GM18520 (cell line): ENCODE data around the gene EIF1B.

Experiments used
- ATAC-seq: cut with Tn5 transposase; IDR thresholded peaks from one replicate; pipeline ENCODE4 v1.9.1; 2021; ENCODE audit not compliant: unreplicated experiment

The EIF1B gene

DNA sequence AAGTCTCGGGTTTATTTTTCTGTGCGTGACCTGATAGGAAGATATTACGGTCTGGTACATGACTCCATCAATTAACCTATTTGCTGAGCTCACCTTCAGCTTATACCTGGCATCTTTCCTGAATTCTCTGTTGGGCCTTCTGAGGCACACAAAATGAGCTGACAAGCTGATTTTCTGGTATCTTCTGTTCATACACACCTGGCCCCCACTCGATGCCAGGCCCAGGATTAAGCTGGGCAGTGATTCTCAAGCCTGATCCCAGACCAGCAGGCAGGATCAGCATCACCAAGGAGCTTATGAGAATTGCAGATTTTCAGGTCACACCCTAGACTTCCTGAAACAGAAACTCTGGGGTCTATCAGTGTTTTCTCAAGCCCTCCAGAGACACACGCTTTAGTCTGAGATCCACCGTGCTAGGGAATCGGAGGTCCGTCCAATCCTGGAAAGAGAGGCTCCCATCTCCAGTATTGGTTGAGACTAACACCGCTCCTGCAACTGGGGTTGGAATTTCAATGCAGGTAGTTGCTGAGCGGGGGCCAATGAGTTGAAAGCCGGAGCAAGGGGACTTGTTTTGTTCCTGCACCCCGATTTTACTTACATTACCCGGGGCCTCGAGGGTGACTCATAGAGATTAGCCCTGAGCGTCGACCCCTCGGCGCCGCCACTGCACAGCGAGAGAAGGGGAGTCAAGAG, 636 bp upstream of the EIF1B start:
- ATAC-seq = no peak

GRCh38 chr3:40309925-40310695, 603 bp downstream of the EIF1B start:
- no peak for ATAC-seq

DNA sequence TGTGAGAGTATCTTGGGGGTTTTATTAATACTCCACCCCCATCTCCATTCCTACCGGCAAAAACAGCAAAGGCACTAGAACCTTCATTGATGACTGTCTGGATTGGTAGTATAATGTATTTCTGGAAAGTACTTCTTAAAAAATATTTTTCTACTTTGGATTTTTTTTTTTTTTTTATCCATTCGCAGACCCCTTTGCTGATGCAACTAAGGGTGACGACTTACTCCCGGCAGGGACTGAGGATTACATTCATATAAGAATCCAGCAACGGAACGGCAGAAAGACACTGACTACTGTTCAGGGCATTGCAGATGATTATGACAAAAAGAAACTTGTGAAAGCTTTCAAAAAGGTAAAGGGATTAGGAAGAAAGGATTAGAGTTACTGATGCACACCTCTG, 1.2 kb downstream of the EIF1B start:
- ATAC-seq = no peak

DNA sequence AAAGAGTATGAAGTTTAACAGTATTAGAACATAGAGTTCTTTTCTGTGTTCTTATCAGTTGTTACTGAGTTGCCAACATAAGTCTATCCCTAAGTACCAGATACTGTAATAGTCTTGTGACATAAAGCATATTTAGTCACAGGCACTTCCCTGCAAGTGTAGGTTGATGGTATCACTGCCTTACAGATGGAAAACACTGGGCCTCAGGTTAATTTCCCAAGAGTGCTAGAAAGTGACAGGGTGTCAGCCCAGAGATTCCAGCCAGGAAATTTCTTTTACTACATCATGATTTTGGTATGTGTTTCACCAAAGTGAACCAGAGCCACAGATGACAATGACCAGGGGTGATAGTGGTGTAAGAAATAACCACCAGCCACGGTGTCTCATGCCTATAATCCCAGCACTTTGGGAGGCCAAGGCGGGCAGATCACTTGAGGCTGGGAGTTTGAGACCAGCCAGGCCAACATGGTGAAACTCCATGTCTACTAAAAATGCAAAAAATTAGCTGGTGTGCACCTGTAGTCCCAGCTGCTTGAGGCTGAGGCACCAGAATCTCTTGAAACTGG, 3.2 kb downstream of the EIF1B start:
- no peak for ATAC-seq

- no peak for ATAC-seq
Observed at GRCh38 chr3:40313975-40314860, 4.7 kb downstream of the EIF1B start.

DNA sequence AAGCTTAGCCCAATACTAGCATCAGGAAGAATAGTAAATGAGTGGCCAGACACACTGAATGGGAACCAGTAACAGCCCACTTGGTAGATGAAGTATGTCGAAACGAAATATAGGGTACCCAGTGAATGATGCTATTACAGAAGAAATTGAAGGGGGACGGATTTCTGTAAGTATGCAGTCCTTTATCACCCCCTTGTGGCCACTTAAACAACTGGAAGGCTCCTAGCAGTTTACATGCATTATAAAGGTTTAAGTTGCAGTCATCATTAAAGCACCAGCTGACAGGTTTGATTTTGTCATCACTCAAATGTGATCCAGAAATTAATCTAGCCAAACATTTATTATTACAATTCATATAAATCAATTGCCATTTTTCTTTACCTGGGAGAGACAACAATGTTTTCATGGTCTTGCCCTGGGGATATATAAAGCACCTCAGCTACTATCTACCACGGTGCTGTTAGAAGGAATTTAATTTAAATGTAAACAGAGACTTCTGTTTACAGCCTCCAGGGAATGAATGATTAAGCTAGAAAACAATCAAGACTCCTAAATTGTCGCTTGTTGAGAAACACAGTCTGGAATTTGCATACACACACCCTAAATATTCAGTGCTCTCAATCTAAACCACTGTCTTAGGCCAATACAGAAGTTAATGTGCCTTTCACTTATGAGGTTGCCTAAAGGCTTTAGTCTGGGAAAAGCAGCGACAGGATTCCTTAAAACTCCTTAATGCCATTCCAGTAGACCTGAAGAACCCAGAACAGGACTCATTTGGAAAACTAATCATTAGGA, 7.8 kb downstream of the EIF1B start:
- no peak for ATAC-seq

DNA sequence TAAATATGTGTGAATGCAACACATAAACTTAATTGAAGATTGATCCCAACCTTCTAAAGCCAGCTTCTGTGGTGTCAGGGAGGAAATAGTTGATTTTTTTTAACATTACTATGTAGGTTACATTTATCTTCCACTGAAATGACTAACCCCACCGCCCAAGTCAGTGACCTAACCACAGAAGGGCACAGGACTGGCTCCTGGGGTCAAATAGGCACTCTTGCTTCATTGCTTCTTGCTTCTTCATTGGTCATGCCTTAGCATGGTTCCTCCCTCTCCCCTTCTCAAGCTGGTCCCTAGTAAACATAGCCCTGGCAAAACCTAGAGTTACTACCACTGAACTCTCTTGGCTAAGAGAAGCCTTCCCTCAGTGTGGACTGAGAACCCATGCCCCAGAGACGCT, 12.3 kb downstream of the EIF1B start:
- ATAC-seq = no peak

GRCh38 chr3:40323946-40324345, 14.4 kb downstream of the EIF1B start:
- ATAC-seq = no peak

GRCh38 chr3:40324621-40325020, 15.1 kb downstream of the EIF1B start:
- no peak for ATAC-seq

DNA sequence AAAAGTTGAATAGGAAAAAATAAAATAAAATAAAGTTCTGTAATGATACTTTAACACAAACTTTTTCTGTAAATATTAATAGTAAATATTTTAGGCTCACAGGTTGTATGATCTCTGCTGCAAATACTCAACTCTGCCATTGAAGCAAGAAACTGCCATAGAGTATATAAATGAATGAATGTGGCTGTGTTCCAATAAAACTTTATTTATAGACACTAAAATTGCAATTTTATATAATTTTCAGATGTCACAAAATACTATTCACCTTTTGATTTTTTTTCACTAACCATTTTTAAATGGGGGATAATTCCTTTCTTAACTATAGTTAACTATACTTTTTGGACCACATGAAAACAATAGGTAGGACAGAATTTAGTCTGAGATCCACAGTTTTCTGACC, 16.0 kb downstream of the EIF1B start:
- ATAC-seq = no peak

GRCh38 chr3:40328374-40328773, 18.9 kb downstream of the EIF1B start:
- no peak for ATAC-seq

DNA sequence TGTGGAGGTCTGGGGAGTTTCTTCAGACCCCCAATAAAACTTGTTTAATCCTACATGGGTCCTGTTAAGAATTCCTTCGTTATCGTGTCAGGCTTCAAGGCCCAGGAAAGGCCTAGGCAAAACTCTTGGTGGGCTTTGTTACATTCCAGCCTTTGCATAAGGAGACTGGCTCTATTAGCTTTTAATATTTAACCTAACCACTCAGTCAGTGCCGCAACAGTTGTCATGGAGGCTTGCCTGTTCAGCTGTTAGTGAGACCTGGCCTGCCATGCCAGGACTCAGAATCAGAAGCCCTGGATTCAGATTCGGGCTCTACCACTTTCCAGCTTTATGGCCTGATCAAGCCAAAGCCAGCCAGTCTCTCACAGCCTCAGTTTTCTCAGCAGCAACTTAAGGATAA, 19.6 kb downstream of the EIF1B start:
- ATAC-seq = no peak

DNA sequence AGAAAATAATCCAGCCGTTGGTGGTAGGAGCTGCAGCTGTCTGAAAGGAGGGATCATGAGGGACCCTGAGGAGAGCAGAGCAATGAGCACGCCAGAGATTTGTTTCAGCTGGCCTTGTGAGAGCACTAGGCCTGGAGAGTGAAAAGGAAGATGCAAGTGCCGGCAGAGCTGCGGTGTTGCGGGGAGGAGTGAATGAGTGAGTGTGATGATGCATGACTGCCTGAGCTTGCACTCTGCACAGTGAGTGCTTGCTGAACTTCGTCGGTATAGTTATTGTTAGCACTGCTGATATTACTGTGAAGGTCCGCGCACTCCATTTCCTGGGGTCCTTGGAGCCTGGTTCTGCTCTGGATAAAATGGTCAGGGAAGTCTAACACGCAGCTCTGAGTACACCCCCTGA, 23.2 kb downstream of the EIF1B start:
- ATAC-seq = no peak

- ATAC-seq = no peak
Observed at GRCh38 chr3:40333416-40333815, 23.9 kb downstream of the EIF1B start.

DNA sequence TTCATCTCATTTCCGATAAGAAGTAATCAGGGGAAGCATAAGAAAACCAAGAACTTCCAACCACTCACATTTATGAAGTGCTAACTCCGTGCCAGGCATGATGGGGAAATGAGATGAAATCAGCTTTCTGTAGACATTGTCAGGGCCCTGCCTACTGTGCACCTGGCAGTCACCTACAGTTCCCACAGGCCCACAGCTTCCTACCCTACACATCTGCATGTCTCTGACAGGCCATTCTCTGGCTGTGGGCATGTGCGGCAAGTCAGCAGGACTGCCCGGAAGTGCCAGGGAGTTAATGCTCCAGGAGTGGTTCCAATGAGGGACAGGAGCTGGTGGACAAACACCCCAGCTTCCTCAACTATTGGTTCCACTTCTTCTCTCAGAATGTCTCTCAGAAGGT, 24.3 kb downstream of the EIF1B start:
- no peak for ATAC-seq

DNA sequence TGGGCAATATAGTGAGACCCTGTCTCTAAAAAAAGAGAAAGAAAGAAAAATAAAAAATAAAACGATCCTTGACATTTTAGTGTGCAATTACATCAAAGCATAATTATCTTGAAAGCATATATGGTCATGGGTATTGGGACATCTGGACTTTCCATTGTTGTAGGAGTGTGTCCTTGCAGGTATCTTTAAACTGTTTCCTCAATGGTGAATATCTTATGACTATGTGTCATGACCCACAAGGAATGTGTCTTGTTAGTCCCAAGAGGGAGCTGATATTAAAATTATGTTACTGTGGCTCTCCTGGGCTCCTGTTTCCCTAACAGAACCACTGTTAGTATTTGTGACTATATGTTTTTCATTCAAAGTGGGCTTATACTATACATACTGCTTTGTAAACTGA, 26.6 kb downstream of the EIF1B start:
- ATAC-seq = no peak

- no peak for ATAC-seq
Observed at GRCh38 chr3:40336511-40337135, 27.1 kb downstream of the EIF1B start.

GRCh38 chr3:40337136-40338108, 27.9 kb downstream of the EIF1B start:
- no peak for ATAC-seq

DNA sequence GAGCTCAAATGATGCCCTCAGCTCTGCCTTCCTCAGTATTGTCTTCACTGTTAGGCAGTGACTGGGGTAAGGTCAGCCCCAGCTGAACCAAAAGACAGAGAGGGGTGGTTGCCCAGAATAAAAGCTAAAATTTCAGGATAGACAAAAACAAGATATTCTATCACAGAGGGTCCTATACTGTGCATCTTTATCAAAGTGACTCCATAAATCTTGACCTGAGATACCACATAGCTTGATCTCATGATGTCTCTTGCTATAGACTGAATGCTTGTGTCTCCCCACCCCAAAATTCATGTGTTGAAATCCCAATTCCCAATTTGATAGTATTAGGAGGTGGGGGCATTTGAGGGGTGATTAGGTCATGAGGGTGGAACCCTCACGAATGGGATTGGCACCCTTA, 30.4 kb downstream of the EIF1B start:
- ATAC-seq = no peak
